Medulla oblongata (tissue), 1 donor: ENCODE results near the gene MLLT6.
A peak's percentile ranks its signal among the peaks of the same experiment; 100 is the strongest.

Experiments used
- DNase-seq: peaks from one replicate; pipeline ENCODE4 v3.0.0-alpha.2; 2015; ENCODE audit errors: extremely low spot score

The MLLT6 gene

GRCh38 chr17:38704606-38705522 is at the start of gene MLLT6:
MLLT6 (plus strand) TSS chr17:38705273; CDS start chr17:38705633, 360 bp downstream.
- DNase-seq: peak; percentile 87

- peak; percentile 85 for DNase-seq
Observed at GRCh38 chr17:38656959-38657823, 47.9 kb upstream of the MLLT6 start.

- no peak for DNase-seq
Observed at GRCh38 chr17:38657824-38658740, 47.0 kb upstream of the MLLT6 start.

- DNase-seq: no peak
Observed at GRCh38 chr17:38658741-38659345, 46.2 kb upstream of the MLLT6 start.

DNA sequence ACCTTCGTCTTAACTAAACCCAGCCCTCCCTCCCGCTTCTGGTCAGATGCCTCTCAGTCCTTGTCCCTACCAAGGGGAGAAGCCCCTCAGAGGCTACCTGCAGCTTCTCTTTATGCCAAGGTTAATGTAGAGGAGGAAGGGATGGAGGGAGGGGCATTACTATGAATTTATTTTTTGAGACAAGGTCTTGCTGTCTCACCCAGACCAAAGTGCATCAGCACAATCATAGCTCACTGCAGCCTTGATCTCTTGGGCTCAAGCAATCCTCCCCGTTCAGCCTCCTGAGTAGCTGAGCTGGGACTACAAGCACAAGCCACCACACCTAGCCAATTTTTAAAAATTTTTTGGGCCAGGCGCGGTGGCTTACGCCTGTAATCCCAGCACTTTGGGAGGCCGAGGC is 45.7 kb upstream of the MLLT6 start:
- DNase-seq: no peak

GRCh38 chr17:38660097-38661025 is 44.7 kb upstream of the MLLT6 start:
- DNase-seq: no peak

- DNase-seq: peak; percentile 83
Observed at GRCh38 chr17:38663125-38663751, 41.8 kb upstream of the MLLT6 start.

DNA sequence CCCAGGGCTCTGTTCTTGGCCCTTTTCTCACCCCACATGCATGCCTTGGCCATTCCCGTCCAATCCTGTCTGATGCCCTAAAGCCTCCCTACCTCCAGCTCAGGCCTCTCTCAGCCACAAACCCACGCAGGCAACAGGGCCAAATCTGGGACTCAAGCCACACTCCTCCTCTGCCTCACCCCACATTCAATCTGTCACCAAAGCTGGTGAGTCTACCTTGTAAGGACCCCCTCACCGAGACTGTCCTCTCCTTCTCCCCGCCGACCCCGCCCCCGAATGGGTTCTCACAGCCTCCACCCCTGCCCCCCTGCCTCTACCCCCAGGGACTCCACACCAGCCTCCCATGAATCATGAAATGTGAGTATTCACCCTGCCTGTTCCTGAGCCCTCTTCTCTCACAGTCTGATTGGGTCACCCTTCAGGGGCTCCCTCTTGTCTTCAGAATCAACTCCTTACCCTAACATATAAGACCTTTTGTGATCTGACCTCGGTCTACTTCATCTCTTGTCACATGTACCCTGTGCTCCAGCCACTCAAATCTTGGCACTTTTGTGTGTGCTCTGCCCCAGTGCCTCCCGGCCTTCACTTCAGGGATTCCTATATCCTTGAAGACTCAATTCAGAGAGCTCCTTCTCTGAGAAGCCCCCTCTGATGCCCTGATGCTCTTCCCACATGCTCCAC is 41.0 kb upstream of the MLLT6 start:
- no peak for DNase-seq

GRCh38 chr17:38667099-38667786 is 37.8 kb upstream of the MLLT6 start:
- DNase-seq: peak; percentile 81

DNA sequence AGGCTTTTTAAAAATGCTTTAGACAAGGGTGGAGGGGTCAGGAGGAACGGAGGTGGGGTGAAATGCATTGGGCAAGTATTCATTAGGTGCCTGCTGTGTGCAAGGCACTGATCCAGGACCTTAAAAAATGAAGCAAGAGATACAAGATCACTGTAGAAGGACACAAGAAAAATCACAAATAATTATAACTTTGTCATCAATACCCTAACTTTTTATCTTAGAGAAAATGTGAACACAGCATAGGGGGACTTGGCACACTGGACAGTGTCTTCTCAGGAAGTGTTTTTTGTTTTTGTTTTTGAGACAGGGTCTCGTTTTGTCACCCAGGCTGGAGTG is 37.3 kb upstream of the MLLT6 start:
- no peak for DNase-seq

- no peak for DNase-seq
Observed at GRCh38 chr17:38669520-38669919, 35.6 kb upstream of the MLLT6 start.

- no peak for DNase-seq
Observed at GRCh38 chr17:38671939-38672720, 32.9 kb upstream of the MLLT6 start.

DNA sequence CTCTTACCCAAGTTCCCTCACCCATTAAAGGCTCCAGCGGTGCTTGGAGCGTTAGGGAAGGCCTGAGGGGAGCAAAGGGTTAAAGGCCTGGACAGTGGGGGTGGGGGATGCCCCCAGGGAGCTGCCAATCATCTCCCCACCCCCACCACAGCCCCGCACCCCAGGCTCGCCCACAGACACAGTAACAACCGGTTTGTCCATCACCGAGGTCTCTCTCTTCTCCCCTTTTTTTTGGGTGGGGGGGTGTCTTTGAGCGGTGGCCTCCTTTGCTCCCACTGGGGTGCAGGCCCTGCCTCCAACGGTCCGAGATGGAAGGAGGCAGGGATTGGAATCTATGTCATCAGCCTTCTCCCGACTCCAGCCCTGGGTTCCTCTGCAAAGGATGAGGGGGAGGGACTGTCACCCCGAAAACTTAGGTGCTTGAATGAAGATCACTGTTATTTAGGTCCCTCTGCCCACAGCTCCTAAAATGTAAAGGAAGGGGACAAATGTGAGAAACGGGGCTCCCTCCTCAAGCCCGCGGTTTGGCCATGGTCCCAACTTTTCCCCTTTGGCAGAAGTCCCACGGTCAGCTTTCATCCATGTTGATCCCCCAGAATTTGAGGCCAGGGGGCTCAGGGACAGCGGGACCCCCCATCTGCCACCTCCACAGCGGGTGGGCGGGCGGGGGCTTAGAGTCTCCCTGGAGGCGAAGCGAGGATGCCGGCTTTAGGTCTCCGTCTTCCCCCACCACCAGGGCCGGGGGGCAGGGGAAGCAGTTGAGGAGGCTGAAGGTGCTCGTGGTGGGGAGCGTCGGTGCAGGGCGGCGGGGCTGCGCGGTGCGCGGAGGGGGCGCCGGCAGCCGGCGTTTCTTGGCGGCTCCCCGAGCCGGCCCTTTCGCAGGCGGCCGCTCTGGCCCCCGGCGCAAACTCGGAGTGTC is 32.0 kb upstream of the MLLT6 start:
- DNase-seq: no peak

DNA sequence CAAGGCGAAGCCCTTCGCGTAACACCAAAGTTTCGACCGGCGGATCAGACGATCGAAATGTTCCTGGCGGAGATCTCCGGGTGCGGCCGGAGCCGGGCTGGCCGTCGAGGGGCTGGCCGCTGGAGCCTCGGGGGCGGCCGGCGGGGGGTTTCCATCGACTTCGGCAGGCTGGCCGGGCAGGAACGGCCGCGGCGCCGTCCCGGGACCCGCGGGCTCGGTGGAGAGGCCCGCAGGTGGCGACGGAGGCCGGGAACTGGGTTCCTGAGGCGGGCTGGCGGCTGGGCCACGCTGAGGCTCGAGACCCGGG is 31.4 kb upstream of the MLLT6 start:
- DNase-seq: no peak

- no peak for DNase-seq
Observed at GRCh38 chr17:38674014-38674748, 30.9 kb upstream of the MLLT6 start.
